ENCODE data around the gene ZNF562.
"Not testable (repeated sequence)": the region's sequence is repeated elsewhere in the genome, so short reads cannot be mapped to it uniquely, and the experiment has no call there.

The ZNF562 gene

DNA sequence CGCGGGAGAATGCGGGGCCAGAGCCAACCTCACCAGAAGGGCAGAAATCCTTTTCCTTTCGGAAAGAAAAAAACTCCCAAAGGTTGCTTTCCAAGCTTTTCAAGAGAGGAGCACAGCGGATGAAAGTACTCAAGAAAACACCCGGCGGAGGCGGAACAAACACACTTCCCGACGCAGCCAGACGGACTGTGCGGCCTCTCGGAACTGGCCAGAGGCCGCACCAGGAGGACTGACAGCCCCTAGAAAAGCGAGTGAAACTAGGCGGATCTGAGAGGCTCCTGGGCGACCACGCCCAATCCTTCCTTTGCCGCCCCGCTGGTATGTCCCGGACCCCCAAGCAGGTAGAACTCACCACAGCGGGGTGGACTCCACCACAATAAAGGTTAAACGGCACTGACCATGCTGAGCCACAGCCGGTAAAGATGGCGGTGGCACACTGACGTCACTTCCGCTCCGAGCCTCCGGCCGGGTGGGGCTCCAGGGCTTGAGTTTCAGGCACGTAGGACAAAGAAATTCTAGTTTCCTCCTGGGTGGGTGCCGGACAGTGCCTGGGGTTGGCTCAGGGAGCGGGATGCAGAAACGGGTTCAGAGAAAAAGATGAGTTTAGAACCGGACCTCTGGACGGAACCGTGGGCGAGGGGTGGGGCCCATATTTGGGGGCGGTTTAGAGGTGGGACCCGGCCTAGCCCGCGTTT lies at the start of gene ZNF562:
ZNF562 (minus strand) TSS at position 438 of the 695 bp plus-strand sequence. CDS start 14,356 bp downstream, outside the sequence.
- peak; percentile 94 for DNase-seq (ENCODE audit: insufficient read length, low spot score)
- FAIRE-seq, result peak; percentile 83

DNA sequence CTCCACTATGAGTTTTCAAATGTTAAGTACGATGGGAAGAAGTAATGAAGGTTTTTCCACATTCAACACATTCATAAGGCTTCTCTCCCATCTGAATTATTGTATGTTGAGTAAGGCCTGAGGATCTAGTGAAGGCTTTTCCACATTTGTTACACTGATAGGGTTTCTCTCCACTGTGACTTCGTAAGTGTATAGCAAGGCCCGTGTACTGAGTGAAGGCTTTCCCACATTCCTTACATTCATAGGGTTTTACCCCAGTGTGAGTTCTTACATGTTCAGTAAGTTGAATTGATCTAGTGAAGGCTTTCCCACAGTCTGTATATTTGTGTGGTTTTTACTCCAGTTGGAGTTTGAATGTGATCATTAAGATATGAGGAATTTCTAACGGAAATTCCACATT lies 49.3 kb upstream of the ZNF562 start:
- FAIRE-seq (no peak), DNase-seq (ENCODE audit: insufficient read length, low spot score) (no peak)

DNA sequence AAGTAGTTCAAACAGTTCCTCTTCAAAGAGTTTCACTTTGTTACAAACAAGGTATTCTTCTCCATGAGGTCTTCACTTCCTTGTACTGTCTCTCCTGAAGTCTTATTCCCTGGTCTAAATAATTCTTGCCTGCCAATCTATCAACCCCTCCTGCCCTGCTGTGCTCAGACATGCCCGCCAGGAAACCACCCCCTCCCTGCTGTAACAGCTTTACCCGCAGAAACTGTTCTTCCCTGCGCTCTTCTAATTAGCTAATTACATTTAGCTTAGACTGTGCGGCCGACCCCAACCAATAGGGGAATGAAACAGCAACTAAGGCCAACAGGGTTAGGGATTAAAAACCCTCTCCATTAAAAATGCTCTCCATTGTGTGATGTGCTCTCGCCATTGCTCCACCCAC lies 47.0 kb upstream of the ZNF562 start:
- no peak for DNase-seq (ENCODE audit: insufficient read length, low spot score)
- FAIRE-seq, result no peak

- FAIRE-seq (no peak), DNase-seq (ENCODE audit: insufficient read length, low spot score) (no peak)
Observed at GRCh38 chr19:9720541-9720940, 45.6 kb upstream of the ZNF562 start.

DNA sequence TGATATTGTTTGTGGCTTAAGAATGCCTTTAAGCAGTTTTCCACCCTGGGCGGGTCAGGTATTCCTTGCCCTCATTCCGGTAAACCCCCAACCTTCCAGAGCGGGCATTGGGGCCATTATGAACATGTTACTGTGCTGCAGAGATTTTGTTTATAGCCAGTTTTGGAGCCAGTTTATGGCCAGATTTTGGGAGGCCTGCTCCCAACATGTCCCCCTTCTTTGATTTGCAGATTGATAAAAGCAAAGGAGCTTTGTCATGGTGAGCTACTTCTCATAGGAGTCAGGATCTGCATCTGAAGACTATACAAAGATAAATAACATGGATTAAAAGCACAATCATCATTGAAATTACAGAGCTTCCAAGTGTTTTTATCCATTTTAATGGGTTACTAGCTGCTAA lies 36.9 kb upstream of the ZNF562 start:
- DNase-seq (ENCODE audit: insufficient read length, low spot score) (no peak), FAIRE-seq (no peak)

GRCh38 chr19:9709305-9709704 lies 34.4 kb upstream of the ZNF562 start:
- DNase-seq (ENCODE audit: insufficient read length, low spot score) (no peak), FAIRE-seq (peak; percentile 54)

DNA sequence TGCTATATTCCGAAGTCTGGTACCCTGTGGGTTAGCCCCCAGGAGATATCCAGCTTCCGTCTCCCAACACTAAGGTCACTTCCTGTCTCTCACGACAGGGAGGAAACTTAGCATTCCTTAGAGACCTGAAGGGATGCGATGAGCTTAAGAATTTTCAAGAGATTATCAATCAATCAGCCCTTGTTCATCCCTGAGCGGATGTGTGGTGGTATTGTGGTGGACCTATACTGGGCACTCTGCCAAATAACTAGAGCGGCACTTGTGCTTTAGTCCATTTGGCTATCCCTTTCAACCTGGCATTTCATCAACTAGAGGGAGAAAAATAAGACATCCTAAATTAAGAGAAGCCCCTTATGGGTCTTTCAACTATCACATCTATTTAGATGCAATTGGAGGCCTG lies 30.9 kb upstream of the ZNF562 start:
- DNase-seq (ENCODE audit: insufficient read length, low spot score) (no peak), FAIRE-seq (no peak)

GRCh38 chr19:9702186-9702585 lies 27.3 kb upstream of the ZNF562 start:
- no peak for DNase-seq (ENCODE audit: insufficient read length, low spot score)
- FAIRE-seq, result no peak

DNA sequence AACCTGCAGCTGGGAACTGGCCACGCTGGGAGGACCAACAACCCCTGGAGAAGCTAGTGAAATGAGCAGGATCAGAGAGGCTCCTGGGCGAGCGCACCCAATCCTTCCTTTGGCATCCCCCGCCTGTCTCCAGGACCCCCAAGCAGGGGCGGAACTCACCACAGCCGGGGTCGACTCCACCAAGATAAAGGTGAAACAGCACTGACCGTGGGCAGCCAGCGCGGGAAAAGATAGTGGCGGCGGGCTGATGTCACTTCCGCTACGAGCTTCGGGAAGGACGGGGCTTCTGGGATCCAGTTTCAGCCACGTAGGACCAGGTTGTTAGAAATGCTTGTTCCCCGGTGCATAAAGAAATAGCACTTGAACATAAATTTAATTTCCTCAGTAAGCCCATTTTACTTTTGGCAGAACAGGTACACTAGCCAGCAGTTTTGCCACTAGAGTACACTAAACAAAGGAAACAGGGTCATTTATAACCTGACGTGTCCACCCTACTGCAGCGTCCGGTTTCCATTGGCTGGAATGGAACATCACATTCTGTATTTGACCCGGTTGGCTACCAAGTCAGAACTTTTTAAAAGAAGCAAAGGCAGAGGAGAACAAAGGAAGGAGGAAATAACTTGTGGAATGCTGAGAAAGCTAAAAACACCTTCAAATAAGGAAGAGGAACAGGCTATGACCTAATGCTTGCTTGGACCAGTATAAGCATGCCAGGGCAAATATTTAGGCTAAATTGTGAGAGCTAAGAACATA lies 25.5 kb upstream of the ZNF562 start:
- DNase-seq (ENCODE audit: insufficient read length, low spot score) (no peak), FAIRE-seq (no peak)

DNA sequence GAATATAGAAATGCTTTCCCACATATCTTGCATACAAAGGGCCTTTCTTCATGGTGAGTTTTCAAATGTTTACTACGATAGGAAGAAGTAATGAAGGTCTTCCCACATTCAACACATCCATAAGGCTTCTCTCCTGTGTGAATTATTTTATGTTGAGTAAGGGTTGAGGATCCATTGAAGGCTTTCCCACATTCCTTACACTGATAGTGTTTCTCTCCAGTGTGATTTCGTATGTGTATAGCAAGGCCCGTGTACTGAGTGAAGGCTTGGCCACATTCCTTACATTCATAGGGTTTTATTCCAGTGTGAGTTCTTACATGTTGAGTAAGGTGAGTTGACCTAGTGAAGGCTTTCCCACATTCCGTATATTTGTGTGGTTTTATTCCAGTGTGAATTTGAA lies 15.4 kb upstream of the ZNF562 start:
- DNase-seq (ENCODE audit: insufficient read length, low spot score); FAIRE-seq: not testable (repeated sequence)

DNA sequence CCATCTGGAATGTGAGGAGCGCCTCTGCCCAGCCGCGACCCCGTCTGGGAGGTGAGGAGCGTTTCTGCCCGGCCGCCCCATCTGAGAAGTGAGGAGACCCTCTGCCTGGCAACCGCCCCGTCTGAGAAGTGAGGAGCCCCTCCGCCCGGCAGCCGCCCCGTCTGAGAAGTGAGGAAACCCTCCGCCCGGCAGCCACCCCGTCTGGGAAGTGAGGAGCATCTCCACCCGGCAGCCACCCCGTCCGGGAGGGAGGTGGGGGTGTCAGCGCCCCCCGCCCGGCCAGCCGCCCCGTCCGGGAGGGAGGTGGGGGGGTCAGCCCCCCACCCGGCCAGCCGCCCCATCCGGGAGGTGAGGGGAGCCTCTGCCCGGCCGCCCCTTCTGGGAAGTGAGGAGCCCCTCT lies 5.1 kb upstream of the ZNF562 start:
- DNase-seq (ENCODE audit: insufficient read length, low spot score); FAIRE-seq: not testable (repeated sequence)

DNA sequence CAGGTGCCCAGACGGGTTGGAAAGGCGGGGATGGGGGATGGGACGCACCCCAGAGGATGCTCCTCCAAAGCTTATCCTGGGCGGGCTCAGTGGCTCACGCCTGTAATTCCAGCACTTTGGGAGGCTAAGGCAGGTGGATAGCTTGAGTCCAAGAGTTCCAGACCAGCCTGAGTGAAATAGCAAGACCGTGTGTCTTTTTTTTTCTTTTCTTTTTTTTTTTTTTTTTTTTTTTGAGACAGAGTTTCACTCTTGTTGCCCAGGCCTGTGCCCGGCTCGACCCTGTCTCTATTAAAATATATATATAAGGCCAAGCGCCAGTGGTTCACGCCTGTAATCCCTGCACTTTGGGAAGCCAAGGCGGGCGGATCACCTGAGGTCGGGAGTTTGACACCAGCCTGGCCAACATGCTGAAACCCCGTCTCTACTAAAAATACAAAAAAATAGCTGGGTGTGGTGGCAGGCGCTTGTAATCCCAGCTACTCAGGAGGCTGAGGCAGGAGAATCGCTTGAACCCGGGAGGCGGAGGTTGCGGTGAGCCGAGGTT lies 530 bp upstream of the ZNF562 start:
- not testable (repeated sequence) for DNase-seq (ENCODE audit: insufficient read length, low spot score); FAIRE-seq

DNA sequence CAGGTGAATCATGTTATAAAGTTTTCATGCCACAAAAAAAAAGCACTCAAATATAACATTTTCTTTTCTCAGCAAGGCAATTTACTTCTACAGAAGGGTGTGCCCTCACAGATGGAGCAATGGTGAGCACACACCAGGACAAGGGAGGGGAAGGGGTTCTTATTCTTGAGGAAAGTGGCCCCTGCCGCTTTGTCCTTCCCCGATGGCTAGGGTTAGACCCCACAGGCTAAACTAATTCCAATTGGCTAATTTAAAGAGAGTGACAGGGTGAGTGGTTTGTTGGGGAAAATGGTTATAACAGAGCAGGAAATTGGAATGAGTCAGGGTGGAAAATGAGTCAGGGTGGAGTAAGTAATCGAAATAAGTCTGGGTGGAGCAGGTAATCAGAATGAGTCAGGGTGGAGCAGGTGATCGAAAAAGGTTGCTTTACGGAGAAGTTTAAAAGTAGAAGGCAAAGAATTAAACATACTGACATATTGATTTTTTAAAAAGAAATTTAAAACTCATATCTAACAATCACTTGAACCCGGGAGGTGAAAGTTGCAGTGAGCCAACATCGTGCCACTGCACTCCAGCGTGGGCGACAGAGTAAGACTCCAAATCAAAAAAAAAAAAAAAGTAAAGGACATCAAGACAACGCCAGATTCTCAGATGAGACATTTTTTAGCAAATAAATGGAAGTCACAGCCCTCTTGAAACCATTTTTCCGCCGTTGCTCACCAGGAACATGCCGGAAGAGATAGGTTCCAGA lies 813 bp downstream of the ZNF562 start:
- DNase-seq (ENCODE audit: insufficient read length, low spot score) (no peak), FAIRE-seq (no peak)

- FAIRE-seq (no peak), DNase-seq (ENCODE audit: insufficient read length, low spot score) (no peak)
Observed at GRCh38 chr19:9672893-9673292, 2.0 kb downstream of the ZNF562 start.

DNA sequence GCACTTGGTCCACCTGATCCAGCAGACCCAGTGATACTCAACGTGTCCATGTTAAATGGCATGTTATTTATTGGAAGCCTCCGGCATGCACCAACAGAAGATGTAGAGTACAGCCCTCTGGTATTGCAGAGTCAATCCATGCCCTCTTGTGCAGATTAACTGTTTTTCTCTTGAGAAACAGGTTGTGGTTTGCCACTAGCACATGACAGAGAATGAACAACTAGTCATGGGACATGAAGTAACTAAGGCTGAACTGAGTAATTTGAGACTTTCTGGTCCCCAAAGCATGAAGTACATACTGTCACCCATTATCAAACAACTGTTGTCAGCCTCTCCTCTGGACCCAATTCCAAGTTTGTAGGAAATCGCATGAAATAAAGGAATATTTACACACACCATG lies 3.2 kb downstream of the ZNF562 start:
- DNase-seq (ENCODE audit: insufficient read length, low spot score) (no peak), FAIRE-seq (no peak)

DNA sequence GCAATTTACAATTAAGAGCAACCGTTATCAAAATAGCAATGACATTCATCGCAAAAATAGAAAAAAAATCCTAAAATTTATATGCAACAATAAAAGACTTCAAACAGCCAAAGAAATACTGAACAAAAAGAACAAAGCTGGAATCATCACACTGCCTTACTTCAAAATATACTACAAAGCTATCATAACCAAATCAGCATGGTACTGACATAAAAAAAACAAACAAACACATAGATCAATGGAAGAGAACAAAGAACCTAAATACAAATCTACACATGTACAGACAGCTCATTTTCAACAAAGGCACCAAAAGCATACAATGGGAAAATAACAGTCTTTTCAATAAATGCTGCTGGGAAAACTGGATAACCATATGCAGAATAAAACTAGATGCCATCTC lies 6.4 kb downstream of the ZNF562 start:
- DNase-seq (ENCODE audit: insufficient read length, low spot score) (no peak), FAIRE-seq (no peak)

DNA sequence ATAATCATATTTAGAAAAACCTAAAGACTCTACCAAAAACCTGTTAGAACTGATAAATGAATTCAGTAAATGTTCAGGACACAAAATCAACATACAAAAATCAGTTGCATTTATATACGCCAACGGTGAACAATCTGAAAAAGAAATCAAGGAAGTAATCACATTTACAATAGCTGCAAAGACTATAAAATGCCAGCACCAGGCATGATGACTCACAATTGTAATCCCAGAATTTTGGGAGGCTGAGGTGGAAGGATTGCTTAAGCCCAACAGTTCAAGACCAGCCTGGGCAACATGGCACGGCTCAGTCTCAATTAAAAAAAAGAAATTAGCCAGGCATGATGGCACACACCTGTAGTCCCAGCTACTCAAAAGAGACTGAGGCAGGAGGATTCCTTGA lies 7.0 kb downstream of the ZNF562 start:
- FAIRE-seq, result no peak

GRCh38 chr19:9658769-9659168 lies 16.1 kb downstream of the ZNF562 start:
- FAIRE-seq (no peak), DNase-seq (ENCODE audit: insufficient read length, low spot score) (no peak)

More for the DNA sequence above, 7.0 kb downstream of the ZNF562 start:
- no peak for DNase-seq (ENCODE audit: insufficient read length, low spot score)

DNA sequence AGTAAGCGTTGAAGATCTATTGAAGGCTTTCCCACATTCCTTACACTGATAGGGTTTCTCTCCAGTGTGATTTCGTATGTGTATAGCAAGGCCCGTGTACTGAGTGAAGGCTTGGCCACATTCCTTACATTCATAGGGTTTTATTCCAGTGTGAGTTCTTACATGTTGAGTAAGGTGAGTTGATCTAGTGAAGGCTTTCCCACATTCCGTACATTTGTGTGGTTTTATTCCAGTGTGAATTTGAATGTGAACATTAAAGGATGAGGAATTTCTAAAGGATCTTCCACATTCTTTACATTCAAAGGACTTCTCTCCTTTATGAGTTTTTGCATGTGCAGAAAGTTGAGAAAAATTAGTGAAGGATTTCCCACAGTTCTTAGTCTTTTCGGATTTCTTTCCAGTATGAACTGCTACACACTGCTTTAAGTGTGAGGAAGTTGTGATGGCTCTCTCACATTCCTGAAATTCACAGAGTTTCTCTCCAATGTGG lies 21.8 kb downstream of the ZNF562 start:
- not testable (repeated sequence) for DNase-seq (ENCODE audit: insufficient read length, low spot score); FAIRE-seq

- FAIRE-seq; DNase-seq (ENCODE audit: insufficient read length, low spot score): not testable (repeated sequence)
Observed at GRCh38 chr19:9651464-9651863, 23.4 kb downstream of the ZNF562 start.

- no peak for DNase-seq (ENCODE audit: insufficient read length, low spot score)
- FAIRE-seq, result no peak
Observed at GRCh38 chr19:9650345-9650744, 24.6 kb downstream of the ZNF562 start.

Measured in HTR-8/SVneo (cell line).